Muscle layer of duodenum (tissue), 2 donors: ENCODE results near the gene GPR137C.

Source experiments
- H3K27ac ChIP-seq: one replicate; pipeline ENCODE4 v1.7.0; 2013; ENCODE audit warnings: mild to moderate bottlenecking, low read length
- H3K27me3 ChIP-seq: one replicate; pipeline ENCODE4 v1.7.0; 2013; ENCODE audit warnings: low read depth, mild to moderate bottlenecking, control low read depth, low read length
- H3K36me3 ChIP-seq, 2 donors: one replicate each; pipeline ENCODE4 v1.7.0; 2013; ENCODE audit warnings: low read length in 2 of 2, control low read depth in 1 of 2, mild to moderate bottlenecking in 1 of 2; ENCODE audit not compliant: insufficient read depth in 2 of 2, control insufficient read depth in 1 of 2
- H3K4me1 ChIP-seq, 2 donors: one replicate each; pipeline ENCODE4 v1.7.0; 2013; ENCODE audit warnings: low read length in 2 of 2, mild to moderate bottlenecking in 2 of 2, control low read depth in 1 of 2, moderate library complexity in 1 of 2; ENCODE audit not compliant: insufficient read depth in 2 of 2, control insufficient read depth in 1 of 2
- H3K4me3 ChIP-seq, 2 donors: one replicate each; pipeline ENCODE4 v1.7.0; 2013; ENCODE audit warnings: low read length in 2 of 2, low read depth in 1 of 2, mild to moderate bottlenecking in 1 of 2
- H3K9me3 ChIP-seq, 2 donors: one replicate each; pipeline ENCODE4 v1.7.0; 2013; ENCODE audit warnings: low read length in 2 of 2, control low read depth in 1 of 2, mild to moderate bottlenecking in 1 of 2; ENCODE audit not compliant: control insufficient read depth in 1 of 2
- donor health status: healthy.

GPR137C gene

GRCh38 chr14:52552063-52552988 is at the start of gene GPR137C, which contains the start of gene TXNDC16:
Gene GPR137C (plus strand): TSS chr14:52552836. CDS start chr14:52553148, 312 bp downstream.
Gene TXNDC16 (minus strand): TSS chr14:52552505. CDS start chr14:52543557, 8,948 bp downstream.
- H3K4me1 ChIP-seq: peaks cover 6 to 20% of the 10 kb centered on the region in 2 donors
- H3K36me3 ChIP-seq: no peaks in the 10 kb centered on the region
- H3K4me3 ChIP-seq: peak within 1 kb of the TSS; percentile 90 to 92
- H3K9me3 ChIP-seq: no peaks in the 10 kb centered on the region
- H3K27ac ChIP-seq: peak within 1 kb of the TSS; percentile 77
- no peaks in the 10 kb centered on the region for H3K27me3 ChIP-seq

GRCh38 chr14:52513249-52513648 is 39.4 kb upstream of the GPR137C start:
- Histone ChIP-seq H3K27ac (no peak overlapping the region), H3K4me3 (no peak overlapping the region), H3K9me3 (no peaks in the 10 kb centered on the region), H3K36me3 (peaks cover 0 to 3% of the 10 kb centered on the region in 2 donors), H3K4me1 (no peaks in the 10 kb centered on the region), H3K27me3 (no peaks in the 10 kb centered on the region)

- Histone ChIP-seq H3K9me3 (no peaks in the 10 kb centered on the region), H3K4me3 (no peak overlapping the region), H3K27ac (no peak overlapping the region), H3K27me3 (no peaks in the 10 kb centered on the region), H3K36me3 (peaks cover 0 to 3% of the 10 kb centered on the region in 2 donors), H3K4me1 (no peaks in the 10 kb centered on the region)
These were observed 38.4 kb upstream of the GPR137C start for GRCh38 chr14:52514046-52514811.

GRCh38 chr14:52522033-52522432 is 30.6 kb upstream of the GPR137C start:
- Histone ChIP-seq H3K9me3 (no peaks in the 10 kb centered on the region), H3K4me3 (no peak overlapping the region), H3K4me1 (no peaks in the 10 kb centered on the region), H3K36me3 (peaks cover 0 to 8% of the 10 kb centered on the region in 2 donors), H3K27ac (no peak overlapping the region), H3K27me3 (no peaks in the 10 kb centered on the region)

- H3K27me3 ChIP-seq: no peaks in the 10 kb centered on the region
- no peaks in the 10 kb centered on the region for H3K9me3 ChIP-seq
- H3K4me3 ChIP-seq: no peak overlapping the region
- peaks cover 0 to 9% of the 10 kb centered on the region in 2 donors for H3K36me3 ChIP-seq
- no peak overlapping the region for H3K27ac ChIP-seq
- no peaks in the 10 kb centered on the region for H3K4me1 ChIP-seq
These were observed 29.9 kb upstream of the GPR137C start for GRCh38 chr14:52522581-52523345.

GRCh38 chr14:52527052-52527451 is 25.6 kb upstream of the GPR137C start:
- H3K27me3 ChIP-seq: no peaks in the 10 kb centered on the region
- peaks cover 0 to 9% of the 10 kb centered on the region in 2 donors for H3K36me3 ChIP-seq
- no peaks in the 10 kb centered on the region for H3K4me1 ChIP-seq
- no peak overlapping the region for H3K27ac ChIP-seq
- no peaks in the 10 kb centered on the region for H3K9me3 ChIP-seq
- no peak overlapping the region for H3K4me3 ChIP-seq

- H3K27me3 ChIP-seq: no peaks in the 10 kb centered on the region
- H3K4me1 ChIP-seq: no peaks in the 10 kb centered on the region
- peaks cover 0 to 24% of the 10 kb centered on the region in 2 donors for H3K36me3 ChIP-seq
- no peaks in the 10 kb centered on the region for H3K9me3 ChIP-seq
- no peak overlapping the region for H3K4me3 ChIP-seq
- H3K27ac ChIP-seq: no peak overlapping the region
These were observed 21.2 kb upstream of the GPR137C start for GRCh38 chr14:52531481-52531880.

GRCh38 chr14:52536269-52536668 is 16.4 kb upstream of the GPR137C start:
- H3K9me3 ChIP-seq: no peaks in the 10 kb centered on the region
- H3K27me3 ChIP-seq: no peaks in the 10 kb centered on the region
- peaks cover 0 to 17% of the 10 kb centered on the region in 2 donors for H3K36me3 ChIP-seq
- no peaks in the 10 kb centered on the region for H3K4me1 ChIP-seq
- H3K27ac ChIP-seq: no peak overlapping the region
- H3K4me3 ChIP-seq: no peak overlapping the region

GRCh38 chr14:52538623-52539022 is 14.0 kb upstream of the GPR137C start:
- H3K4me1 ChIP-seq: no peaks in the 10 kb centered on the region
- no peak overlapping the region for H3K4me3 ChIP-seq
- H3K27me3 ChIP-seq: no peaks in the 10 kb centered on the region
- no peaks in the 10 kb centered on the region for H3K9me3 ChIP-seq
- peaks cover 0 to 17% of the 10 kb centered on the region in 2 donors for H3K36me3 ChIP-seq
- no peak overlapping the region for H3K27ac ChIP-seq

GRCh38 chr14:52545584-52546317 is 6.9 kb upstream of the GPR137C start:
- Histone ChIP-seq H3K4me3 (no peak overlapping the region), H3K4me1 (peaks cover 0 to 3% of the 10 kb centered on the region in 2 donors), H3K27ac (no peak overlapping the region), H3K9me3 (no peaks in the 10 kb centered on the region), H3K36me3 (no peaks in the 10 kb centered on the region), H3K27me3 (no peaks in the 10 kb centered on the region)
